OCI-LY3 (cell line): ENCODE results near the gene IRF6.

ENCODE experiments used
- H2AFZ ChIP-seq: fragments of 200-600, 300-600 bp; shearing (Covaris generic); 2 replicates; pipeline ENCODE4 v1.6.0; 2014; ENCODE audit warnings: antibody characterized with exemption, low read depth, low read length
- H3K27ac ChIP-seq: fragments of 200-600, 300-600 bp; sonication (generic); 2 replicates; pipeline ENCODE4 v1.5.1; 2014; ENCODE audit warnings: mild to moderate bottlenecking, low read length, moderate library complexity, mixed read lengths
- H3K27me3 ChIP-seq: fragments of 200-600, 300-600 bp; sonication (generic); 2 replicates; pipeline ENCODE4 v1.6.1; 2014; ENCODE audit warnings: low read depth, low read length, mixed read lengths
- H3K36me3 ChIP-seq: fragments of 200-600, 300-600 bp; sonication (generic); replicated peaks from 2 replicates; pipeline ENCODE3; 2014; ENCODE audit warnings: low read depth, low read length, mixed read lengths
- H3K4me1 ChIP-seq: fragments of 300-600, 200-600 bp; sonication (generic); 2 replicates; pipeline ENCODE4 v1.6.1; 2014; ENCODE audit warnings: low read length, mixed read lengths
- H3K4me2 ChIP-seq: fragments of 200-600, 300-600 bp; sonication (generic); 2 replicates; pipeline ENCODE4 v1.6.1; 2014; ENCODE audit warnings: low read length, mixed read lengths
- H3K4me3 ChIP-seq: fragments of 300-600, 200-600 bp; sonication (generic); 2 replicates; pipeline ENCODE4 v1.5.1; 2014; ENCODE audit warnings: antibody characterized with exemption, mild to moderate bottlenecking, low read length, moderate library complexity
- H3K79me2 ChIP-seq: fragments of 300-600, 200-600 bp; shearing (Covaris generic); 2 replicates; pipeline ENCODE4 v1.6.1; 2014; ENCODE audit warnings: mild to moderate bottlenecking, low read length, mixed read lengths
- H3K9ac ChIP-seq: fragments of 300-600, 200-600 bp; shearing (Covaris generic); 2 replicates; pipeline ENCODE4 v1.6.0; 2014; ENCODE audit warnings: mild to moderate bottlenecking, low read length, moderate library complexity
- H3K9me3 ChIP-seq: fragments of 200-600, 300-600 bp; shearing (Covaris generic); 2 replicates; pipeline ENCODE4 v1.6.1; 2014; ENCODE audit warnings: low read length, mixed read lengths; ENCODE audit not compliant: insufficient read depth
- H4K20me1 ChIP-seq: fragments of 200-600, 300-600 bp; sonication (generic); 2 replicates; pipeline ENCODE4 v1.6.1; 2016; ENCODE audit warnings: low read length, mixed read lengths; ENCODE audit not compliant: insufficient read depth
- EZH2phosphoT487 ChIP-seq: fragments of 200-600 bp; shearing (Covaris generic); IDR thresholded peaks from 2 replicates; pipeline ENCODE4 v1.6.1; 2018; ENCODE audit warnings: antibody characterized with exemption, mixed run types, low read depth
- TF ChIP-seq, protein P1 (sequence below): fragments of 200-600, 300-600 bp; sonication (generic); IDR thresholded peaks from 2 replicates; pipeline ENCODE4 v1.5.1; 2014; ENCODE audit warnings: antibody characterized with exemption, low read length, low read depth

The IRF6 gene

DNA sequence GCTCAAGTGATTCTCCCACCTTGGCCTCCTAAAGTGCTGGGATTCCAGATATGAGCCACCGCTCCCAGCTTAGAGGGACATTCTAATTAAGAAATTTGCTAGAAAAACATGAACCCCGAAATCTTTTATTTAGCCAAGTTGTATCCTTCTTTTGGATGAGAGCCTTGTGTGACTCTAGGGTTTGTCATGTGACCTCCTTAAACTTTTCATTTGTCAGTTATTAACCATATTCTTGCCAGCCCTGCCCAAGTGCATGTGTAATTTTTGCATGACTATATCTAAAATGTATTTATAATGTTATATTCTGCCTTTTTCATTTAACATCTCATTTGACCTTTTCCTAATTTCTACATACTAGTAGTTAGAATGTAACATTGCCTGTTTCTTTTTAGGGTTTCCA is 23.8 kb upstream of the IRF6 start:
- no peak overlapping the region for H3K9ac ChIP-seq
- peaks cover 36% of the 10 kb centered on the region for H3K36me3 ChIP-seq
- no peaks in the 10 kb centered on the region for H3K27me3 ChIP-seq
- no peak overlapping the region for H2AFZ ChIP-seq
- H4K20me1 ChIP-seq: no peaks in the 10 kb centered on the region
- no peak overlapping the region for H3K4me2 ChIP-seq
- H3K4me3 ChIP-seq: no peak overlapping the region
- H3K9me3 ChIP-seq: no peaks in the 10 kb centered on the region
- H3K4me1 ChIP-seq: peaks cover 12% of the 10 kb centered on the region
- H3K27ac ChIP-seq: no peak overlapping the region
- peaks cover 21% of the 10 kb centered on the region for H3K79me2 ChIP-seq
- TF ChIP-seq, protein P1, sequence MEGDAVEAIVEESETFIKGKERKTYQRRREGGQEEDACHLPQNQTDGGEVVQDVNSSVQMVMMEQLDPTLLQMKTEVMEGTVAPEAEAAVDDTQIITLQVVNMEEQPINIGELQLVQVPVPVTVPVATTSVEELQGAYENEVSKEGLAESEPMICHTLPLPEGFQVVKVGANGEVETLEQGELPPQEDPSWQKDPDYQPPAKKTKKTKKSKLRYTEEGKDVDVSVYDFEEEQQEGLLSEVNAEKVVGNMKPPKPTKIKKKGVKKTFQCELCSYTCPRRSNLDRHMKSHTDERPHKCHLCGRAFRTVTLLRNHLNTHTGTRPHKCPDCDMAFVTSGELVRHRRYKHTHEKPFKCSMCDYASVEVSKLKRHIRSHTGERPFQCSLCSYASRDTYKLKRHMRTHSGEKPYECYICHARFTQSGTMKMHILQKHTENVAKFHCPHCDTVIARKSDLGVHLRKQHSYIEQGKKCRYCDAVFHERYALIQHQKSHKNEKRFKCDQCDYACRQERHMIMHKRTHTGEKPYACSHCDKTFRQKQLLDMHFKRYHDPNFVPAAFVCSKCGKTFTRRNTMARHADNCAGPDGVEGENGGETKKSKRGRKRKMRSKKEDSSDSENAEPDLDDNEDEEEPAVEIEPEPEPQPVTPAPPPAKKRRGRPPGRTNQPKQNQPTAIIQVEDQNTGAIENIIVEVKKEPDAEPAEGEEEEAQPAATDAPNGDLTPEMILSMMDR: no peak
- TF ChIP-seq EZH2phosphoT487: no peak

DNA sequence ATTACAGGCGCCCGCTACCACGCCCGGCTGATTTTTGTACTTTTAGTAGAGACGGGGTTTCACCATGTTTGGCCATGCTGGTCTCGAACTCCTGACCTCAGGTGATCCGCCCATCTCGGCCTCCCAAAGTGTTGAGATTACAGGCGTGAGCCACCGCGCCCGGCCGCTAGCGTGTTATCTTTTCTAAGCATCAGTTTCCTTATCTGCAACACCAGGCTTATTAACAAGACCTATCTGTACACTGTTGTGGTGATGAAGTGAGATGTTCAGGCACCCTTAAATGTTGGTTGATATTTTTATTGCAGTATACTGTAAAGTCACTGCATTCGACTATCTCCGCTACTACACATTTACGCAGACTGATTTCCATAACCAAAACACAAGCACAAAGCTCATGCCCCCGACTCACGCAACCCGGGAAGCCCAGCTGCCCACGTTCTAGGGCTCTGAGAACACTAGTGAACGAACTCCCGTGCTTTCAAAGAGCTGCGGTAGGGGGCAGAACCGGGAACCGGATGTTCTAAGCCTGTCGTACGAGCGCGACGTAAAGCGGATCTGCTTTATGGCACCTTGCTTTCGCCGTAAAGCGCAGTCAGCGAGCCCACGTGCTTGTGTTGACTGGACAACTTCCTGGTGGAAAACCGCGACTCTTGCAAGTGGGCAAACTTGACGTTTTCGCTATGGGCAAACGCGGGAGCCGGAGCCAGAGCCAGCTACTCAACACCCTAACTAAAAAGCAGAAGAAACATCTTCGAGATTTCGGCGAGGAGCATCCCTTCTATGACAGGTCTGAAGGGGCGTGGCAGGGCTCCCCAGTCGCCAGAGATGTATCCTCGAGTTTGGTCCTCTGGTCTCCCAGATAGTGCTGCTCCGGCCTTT is 21.7 kb upstream of the IRF6 start, which contains the start of gene UTP25:
TSS of gene UTP25 (plus strand) at position 589 of the 879 bp plus-strand sequence. CDS start at position 681, 92 bp downstream.
- peak within 1 kb of the TSS; percentile 51 for H3K27ac ChIP-seq
- H3K36me3 ChIP-seq: peaks cover 17% of the 10 kb centered on the region
- H3K4me1 ChIP-seq: peaks cover 23% of the 10 kb centered on the region
- peaks cover 21% of the 10 kb centered on the region for H3K79me2 ChIP-seq
- TF ChIP-seq, protein P1: peak; percentile 73
- TF ChIP-seq EZH2phosphoT487: no peak
- H3K4me3 ChIP-seq: peak within 1 kb of the TSS; percentile 93
- H3K27me3 ChIP-seq: no peaks in the 10 kb centered on the region
- H3K9me3 ChIP-seq: no peaks in the 10 kb centered on the region
- H3K9ac ChIP-seq: peak within 1 kb of the TSS; percentile 90
- H3K4me2 ChIP-seq: peak within 1 kb of the TSS; percentile 75
- H4K20me1 ChIP-seq: no peaks in the 10 kb centered on the region
- H2AFZ ChIP-seq: peak within 1 kb of the TSS; percentile 85

DNA sequence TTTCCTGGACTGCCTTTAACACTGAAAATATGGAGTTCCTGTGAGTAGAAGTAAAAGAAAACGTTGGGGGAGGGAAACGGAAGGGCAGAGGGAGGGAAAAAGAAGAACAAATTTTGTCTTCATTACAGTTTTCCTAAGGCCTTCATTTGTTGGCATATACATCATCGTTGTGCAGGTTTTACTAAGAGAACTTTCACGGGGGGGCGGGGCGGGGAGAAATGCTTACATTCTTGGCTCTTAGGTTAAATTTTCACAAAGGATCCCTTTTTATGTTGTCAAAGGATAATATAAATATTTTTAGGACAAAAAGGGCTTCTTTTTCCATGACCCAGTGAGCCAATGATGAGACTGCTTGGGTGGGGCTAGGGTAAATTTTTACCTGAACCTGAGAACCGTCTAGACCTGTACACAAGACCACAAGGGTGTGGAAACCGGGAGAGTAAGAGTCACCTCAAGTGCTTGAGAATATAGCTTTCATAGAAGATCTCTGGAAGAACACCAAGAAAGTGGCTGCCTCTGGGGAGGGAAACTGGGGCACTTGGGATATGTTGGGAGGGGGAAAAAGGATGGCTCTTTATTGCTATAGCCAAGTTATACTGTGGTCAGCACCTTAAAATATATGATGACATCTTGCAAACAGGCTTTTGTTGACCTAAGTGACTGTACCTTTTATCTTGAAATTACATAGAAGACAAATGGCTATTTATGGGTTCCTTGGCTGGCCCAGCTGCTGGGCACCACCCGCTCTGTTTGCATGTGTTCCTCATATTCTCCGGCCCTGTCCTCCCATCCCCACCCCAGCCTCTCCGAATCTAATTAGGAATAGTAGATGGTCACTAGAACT is 19.9 kb upstream of the IRF6 start:
- Histone ChIP-seq H3K79me2 (peaks cover 21% of the 10 kb centered on the region), H3K4me3 (no peak overlapping the region), H3K9ac (no peak overlapping the region), H3K4me2 (no peak overlapping the region), H3K9me3 (no peaks in the 10 kb centered on the region), H3K36me3 (peaks cover 5% of the 10 kb centered on the region), H3K27ac (no peak overlapping the region), H2AFZ (no peak overlapping the region), H4K20me1 (no peaks in the 10 kb centered on the region), H3K27me3 (peaks cover 7% of the 10 kb centered on the region), H3K4me1 (peaks cover 24% of the 10 kb centered on the region)
- TF ChIP-seq EZH2phosphoT487: no peak
- TF ChIP-seq, protein P1: no peak
